Chondrocyte (in vitro differentiated cells): ENCODE measurements around the gene DNAL4. TPM values are rescaled to one million over a fixed set of nuclear protein-coding genes. Genes with fewer than 3 reads are reported as not detected.
A peak's percentile ranks its signal among the peaks of the same experiment; 100 is the strongest.

Experiments used
- DNase-seq: peaks from one replicate; pipeline ENCODE4 v3.0.0; 2021; ENCODE audit warnings: mixed read lengths, low spot score
- H3K27ac Mint-ChIP-seq: one replicate; pipeline ENCODE4 v1.8.0; 2021; ENCODE audit warnings: mild to moderate bottlenecking, moderate library complexity, mixed read lengths; ENCODE audit not compliant: unreplicated experiment
- H3K27me3 Mint-ChIP-seq: 2 replicates; pipeline ENCODE4 v1.8.0; 2021; ENCODE audit warnings: low read depth, mixed read lengths
- H3K36me3 Mint-ChIP-seq: 2 replicates; pipeline ENCODE4 v1.8.0; 2021; ENCODE audit warnings: low read depth, mixed read lengths
- H3K4me1 Mint-ChIP-seq: 2 replicates; pipeline ENCODE4 v1.8.0; 2021; ENCODE audit warnings: low read depth, mild to moderate bottlenecking, mixed read lengths
- H3K4me3 Mint-ChIP-seq: one replicate; pipeline ENCODE4 v1.8.0; 2021; ENCODE audit warnings: mild to moderate bottlenecking, moderate library complexity, mixed read lengths; ENCODE audit not compliant: unreplicated experiment
- H3K9me3 Mint-ChIP-seq: 2 replicates; pipeline ENCODE4 v1.8.0; 2021; ENCODE audit warnings: low read depth, mixed read lengths
- total RNA-seq: library from RNA; stranded (reverse); gene quantifications from 3 replicates; pipeline ENCODE4 v1.2.1, GENCODE V29; 2021
- TF ChIP-seq, protein P1 (sequence below): fragments of 200-600 bp; sonication (generic); IDR thresholded peaks from 2 replicates; pipeline ENCODE4 v1.5.0; 2021; ENCODE audit warnings: antibody characterized with exemption, mild to moderate bottlenecking, moderate library complexity

DNAL4 gene
- total RNA-seq, 1 donor from 2014 or later, result 11.8 TPM

DNA sequence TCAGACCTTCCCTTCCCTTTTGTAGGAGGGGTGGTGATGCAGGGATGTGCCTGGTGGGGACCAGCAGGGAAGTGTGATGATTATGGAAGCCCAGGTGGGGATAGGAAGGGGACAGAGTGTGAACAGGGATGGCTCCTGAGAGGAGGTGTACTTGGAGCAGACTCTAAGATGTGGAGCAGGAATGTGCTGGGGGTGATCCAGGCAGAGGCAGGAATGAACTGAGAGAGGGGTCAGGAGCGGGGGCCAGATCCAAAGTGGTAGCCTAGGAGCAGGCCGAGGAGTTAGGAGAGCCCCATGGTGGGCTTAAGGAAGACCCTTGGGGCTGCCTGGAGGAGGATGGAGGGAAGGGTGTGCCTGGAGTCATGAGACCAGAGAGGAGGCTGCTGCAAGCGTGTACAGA is 46.2 kb upstream of the DNAL4 start:
- Mint-ChIP-seq H3K4me3 (no peak overlapping the region), H3K36me3 (peaks cover 15% of the 10 kb centered on the region), H3K27ac (no peak overlapping the region), H3K4me1 (peaks cover 24% of the 10 kb centered on the region), H3K27me3 (peaks cover 10% of the 10 kb centered on the region), H3K9me3 (no peaks in the 10 kb centered on the region)
- TF ChIP-seq, protein P1, sequence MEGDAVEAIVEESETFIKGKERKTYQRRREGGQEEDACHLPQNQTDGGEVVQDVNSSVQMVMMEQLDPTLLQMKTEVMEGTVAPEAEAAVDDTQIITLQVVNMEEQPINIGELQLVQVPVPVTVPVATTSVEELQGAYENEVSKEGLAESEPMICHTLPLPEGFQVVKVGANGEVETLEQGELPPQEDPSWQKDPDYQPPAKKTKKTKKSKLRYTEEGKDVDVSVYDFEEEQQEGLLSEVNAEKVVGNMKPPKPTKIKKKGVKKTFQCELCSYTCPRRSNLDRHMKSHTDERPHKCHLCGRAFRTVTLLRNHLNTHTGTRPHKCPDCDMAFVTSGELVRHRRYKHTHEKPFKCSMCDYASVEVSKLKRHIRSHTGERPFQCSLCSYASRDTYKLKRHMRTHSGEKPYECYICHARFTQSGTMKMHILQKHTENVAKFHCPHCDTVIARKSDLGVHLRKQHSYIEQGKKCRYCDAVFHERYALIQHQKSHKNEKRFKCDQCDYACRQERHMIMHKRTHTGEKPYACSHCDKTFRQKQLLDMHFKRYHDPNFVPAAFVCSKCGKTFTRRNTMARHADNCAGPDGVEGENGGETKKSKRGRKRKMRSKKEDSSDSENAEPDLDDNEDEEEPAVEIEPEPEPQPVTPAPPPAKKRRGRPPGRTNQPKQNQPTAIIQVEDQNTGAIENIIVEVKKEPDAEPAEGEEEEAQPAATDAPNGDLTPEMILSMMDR, result no peak
- DNase-seq, result no peak

- no peak overlapping the region for H3K27ac Mint-ChIP-seq
- TF ChIP-seq, protein P1, result no peak
These were observed 45.7 kb upstream of the DNAL4 start for GRCh38 chr22:38839686-38840085.

GRCh38 chr22:38837414-38837928 is 43.5 kb upstream of the DNAL4 start:
- Mint-ChIP-seq H3K36me3 (peaks cover 15% of the 10 kb centered on the region), H3K9me3 (no peaks in the 10 kb centered on the region), H3K27me3 (peaks cover 10% of the 10 kb centered on the region), H3K27ac (no peak overlapping the region), H3K4me1 (peaks cover 10% of the 10 kb centered on the region), H3K4me3 (no peak overlapping the region)
- no peak for DNase-seq
- TF ChIP-seq, protein P1, result no peak

More at GRCh38 chr22:38839686-38840085, 45.7 kb upstream of the DNAL4 start:
- H3K27me3 Mint-ChIP-seq, result peaks cover 10% of the 10 kb centered on the region
- H3K4me1 Mint-ChIP-seq, result peaks cover 20% of the 10 kb centered on the region
- H3K4me3 Mint-ChIP-seq, result no peak overlapping the region
- H3K36me3 Mint-ChIP-seq, result peaks cover 15% of the 10 kb centered on the region
- DNase-seq, result no peak
- H3K9me3 Mint-ChIP-seq, result no peaks in the 10 kb centered on the region

DNA sequence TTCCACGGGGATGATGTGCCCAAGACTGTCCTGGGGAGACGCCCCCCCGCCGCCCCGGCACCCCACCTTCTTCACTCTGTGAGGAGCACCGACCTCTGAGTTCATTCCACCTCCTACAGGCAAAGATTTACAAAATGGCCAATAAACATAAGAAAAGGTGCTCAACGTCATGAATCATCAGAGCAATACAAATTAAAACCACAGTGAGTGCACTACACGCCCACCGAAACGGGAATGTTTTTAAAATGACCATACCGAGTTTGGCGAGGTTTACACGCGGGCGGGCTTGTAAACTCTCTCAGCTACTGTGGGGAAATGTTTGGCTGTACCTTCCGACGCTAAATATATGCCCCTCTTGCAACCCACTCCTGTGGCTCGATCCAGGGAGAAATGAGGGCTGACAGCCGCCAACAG is 42.0 kb upstream of the DNAL4 start:
- H3K27ac Mint-ChIP-seq, result no peak overlapping the region
- H3K4me3 Mint-ChIP-seq, result no peak overlapping the region
- no peak for DNase-seq
- peaks cover 13% of the 10 kb centered on the region for H3K36me3 Mint-ChIP-seq
- no peaks in the 10 kb centered on the region for H3K9me3 Mint-ChIP-seq
- H3K27me3 Mint-ChIP-seq, result peaks cover 9% of the 10 kb centered on the region
- H3K4me1 Mint-ChIP-seq, result no peaks in the 10 kb centered on the region
- TF ChIP-seq, protein P1, result no peak

GRCh38 chr22:38834991-38835390 is 41.0 kb upstream of the DNAL4 start:
- peaks cover 3% of the 10 kb centered on the region for H3K4me1 Mint-ChIP-seq
- DNase-seq, result peak; percentile 40
- peaks cover 7% of the 10 kb centered on the region for H3K36me3 Mint-ChIP-seq
- no peaks in the 10 kb centered on the region for H3K9me3 Mint-ChIP-seq
- peaks cover 6% of the 10 kb centered on the region for H3K27me3 Mint-ChIP-seq
- H3K27ac Mint-ChIP-seq, result no peak overlapping the region
- TF ChIP-seq, protein P1, result no peak
- no peak overlapping the region for H3K4me3 Mint-ChIP-seq
